Lung microvascular endothelial cell (primary cell): ENCODE measurements around the gene KIAA1549. TPM values are rescaled to one million over a fixed set of nuclear protein-coding genes. Genes with fewer than 3 reads are reported as not detected.
"Not testable (repeated sequence)": the region's sequence is repeated elsewhere in the genome, so short reads cannot be mapped to it uniquely, and the experiment has no call there.

Experiments used
- DNase-seq, 2 donors: peaks; one replicate each; pipeline versions ENCODE4 v3.0.0 to v3.0.0-alpha.2; 2010; ENCODE audit warnings: low read depth in 2 of 2
- total RNA-seq: library from RNA; depleted of rRNA; stranded (reverse); fragments of >200 nt; gene quantifications from 2 replicates; pipeline ENCODE4 v1.2.1, GENCODE V29; 2014

The KIAA1549 gene
- 1.5 and 2.4 TPM in 2 replicates for total RNA-seq

DNA sequence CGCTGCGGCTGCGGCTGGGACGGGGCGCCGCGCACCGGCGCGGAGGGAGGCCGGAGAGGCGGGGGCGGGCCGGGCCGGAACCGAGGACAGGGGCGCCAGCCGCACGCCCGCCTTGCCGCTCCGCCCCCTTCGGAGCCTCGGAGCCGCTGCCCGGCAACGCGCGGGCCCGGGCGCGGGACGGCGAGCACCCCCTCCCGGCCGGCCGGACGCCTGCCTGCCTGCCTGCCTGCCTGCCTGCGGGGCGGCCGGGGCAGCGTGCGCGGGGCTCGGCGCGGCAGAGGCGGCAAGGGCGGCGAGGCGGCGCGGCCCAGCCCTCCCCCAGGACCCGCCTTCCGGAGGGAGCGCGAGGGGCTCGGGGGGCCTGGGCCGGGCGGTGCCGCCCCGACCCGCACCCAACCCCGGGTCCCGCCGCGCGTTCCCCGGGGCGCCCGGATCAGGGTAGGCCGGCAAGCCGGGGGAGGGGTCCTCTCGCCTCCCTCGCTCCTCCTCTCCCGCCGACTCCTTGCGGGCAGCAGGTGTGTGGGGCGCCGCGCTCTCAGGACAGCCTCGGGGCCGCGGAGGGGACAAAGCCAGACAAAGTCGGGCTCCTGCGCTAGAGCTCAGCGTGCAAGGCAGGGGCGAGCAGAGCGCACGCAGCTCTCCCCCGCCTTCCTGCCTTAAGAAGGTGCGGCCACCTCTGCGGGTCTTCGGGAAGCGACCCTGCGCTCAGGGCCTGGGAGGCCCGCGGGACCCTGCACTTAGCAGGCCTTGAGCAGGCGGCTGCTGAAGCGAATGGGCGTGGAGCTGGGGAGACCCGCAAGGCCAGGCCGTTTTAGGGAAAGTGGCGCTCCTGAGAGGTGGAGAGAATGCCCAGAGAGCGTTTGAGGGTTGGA is at the start of gene KIAA1549:
Gene KIAA1549, minus strand, starts transcription at position 58 of the 872 bp plus-strand sequence. CDS start 120 bp downstream, outside the sequence.
- DNase-seq = peak; percentile 73 to 86

DNA sequence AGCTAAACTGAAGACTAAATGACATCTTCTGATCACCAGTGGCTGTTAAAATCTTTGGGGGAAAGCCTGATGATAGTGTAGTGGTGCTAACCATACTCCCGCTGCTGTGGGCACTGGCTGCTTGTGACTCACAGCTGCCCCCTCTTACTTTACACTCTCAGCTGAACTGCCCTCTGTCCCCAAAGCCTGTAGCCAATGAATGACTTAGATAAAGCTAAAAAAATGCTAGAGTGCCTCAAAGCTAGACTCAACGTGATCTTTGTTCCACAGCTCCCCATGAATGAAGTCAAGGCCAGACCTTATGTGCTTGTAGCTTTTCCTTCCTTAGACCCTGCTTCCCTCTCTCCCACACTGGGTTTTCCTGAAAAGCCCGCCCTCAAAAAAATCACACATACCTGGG is 48.2 kb upstream of the KIAA1549 start:
- no peak for DNase-seq

DNA sequence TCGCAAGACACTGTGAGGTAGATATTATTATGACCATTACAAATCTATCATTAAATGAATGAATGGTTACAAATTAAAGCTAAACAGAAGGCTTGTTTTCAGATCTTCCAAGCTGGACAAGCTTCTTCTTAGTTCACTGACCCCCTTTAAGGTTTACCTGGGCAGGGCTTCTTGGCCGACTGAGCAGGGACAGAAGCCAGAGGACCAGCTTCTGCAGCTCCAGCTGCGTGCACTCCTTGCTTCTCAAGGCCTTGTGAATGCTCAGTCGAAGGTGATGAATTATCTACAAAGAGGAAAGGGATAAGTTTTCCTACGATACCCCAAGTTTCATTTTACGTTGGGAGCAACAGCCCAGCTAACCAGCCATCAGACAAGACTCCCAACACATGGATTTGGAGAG is 45.4 kb upstream of the KIAA1549 start:
- DNase-seq = no peak

DNA sequence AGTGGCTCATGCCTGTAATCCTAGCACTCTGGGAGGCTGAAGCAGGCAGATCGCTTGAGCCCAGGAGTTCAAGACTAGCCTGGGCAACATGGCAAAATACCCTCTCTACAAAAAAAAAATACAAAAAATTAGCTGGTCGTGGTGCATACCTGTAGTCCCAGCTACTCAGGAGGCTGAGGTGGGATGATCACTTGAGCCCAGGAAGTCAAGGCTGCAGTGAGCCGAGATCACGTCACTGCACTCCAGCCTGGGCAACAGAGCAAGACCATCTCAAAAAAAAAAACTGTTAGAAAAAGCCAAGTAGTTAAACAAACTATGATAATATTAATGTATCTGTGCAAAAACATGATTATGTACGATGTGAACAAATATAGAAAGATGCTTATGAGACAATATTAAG is 44.7 kb upstream of the KIAA1549 start:
- DNase-seq = not testable (repeated sequence)

DNA sequence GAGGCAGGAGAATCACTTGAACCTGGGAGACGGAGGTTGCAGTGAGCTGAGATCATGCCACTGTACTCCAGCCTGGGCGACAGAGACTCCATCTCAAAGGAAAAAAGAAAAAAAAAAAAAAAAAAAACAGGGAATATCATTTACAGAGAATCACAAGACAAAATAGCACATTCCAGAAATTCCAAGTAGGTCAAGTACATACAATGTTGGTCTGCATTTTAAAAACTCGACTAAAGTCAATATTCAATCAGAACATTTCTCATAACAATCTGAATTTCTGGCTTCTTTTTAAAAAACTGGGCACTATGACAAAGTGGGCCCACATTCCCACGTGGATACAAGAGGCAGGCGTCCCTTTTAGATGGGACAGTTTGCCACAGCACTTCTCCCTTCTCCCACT is 41.9 kb upstream of the KIAA1549 start:
- no peak for DNase-seq

DNA sequence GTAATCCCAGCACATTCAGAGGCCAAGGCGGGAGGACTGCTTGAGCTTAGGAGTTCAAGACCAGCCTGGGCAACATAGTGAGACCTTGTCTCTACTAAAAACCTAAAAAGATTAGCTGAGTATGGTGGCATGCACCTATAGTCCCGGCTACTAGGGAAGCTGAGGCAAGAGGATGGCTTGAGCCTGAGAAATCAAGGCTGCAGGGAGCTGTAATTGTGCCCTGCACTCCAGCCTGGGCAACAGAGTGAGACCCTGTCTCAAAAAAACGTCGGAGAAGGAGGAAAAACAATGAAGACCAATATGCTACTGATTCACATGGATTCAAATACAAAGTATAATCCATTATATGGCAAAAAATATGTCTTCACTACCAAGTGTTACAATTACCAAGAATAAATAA is 41.1 kb upstream of the KIAA1549 start:
- DNase-seq = no peak

DNA sequence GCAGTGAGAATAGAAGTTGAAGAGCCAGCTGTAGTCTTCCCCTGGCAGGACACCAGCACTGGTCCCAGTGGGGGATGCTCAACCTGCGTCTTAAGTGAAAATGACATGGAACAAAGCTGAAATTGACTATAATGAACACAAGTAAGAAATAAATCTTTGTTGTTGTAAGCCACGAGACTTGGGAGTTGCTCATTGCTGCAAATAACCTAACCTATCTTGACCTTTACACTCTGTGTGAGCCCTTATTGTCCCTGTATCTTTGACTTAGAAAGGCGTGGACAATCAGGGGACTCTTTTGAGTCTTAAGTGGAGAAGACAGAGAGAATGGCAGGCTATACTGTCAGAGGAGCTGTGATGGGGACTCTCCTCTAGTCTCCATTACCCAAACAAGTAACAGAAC is 37.7 kb upstream of the KIAA1549 start:
- no peak for DNase-seq

DNA sequence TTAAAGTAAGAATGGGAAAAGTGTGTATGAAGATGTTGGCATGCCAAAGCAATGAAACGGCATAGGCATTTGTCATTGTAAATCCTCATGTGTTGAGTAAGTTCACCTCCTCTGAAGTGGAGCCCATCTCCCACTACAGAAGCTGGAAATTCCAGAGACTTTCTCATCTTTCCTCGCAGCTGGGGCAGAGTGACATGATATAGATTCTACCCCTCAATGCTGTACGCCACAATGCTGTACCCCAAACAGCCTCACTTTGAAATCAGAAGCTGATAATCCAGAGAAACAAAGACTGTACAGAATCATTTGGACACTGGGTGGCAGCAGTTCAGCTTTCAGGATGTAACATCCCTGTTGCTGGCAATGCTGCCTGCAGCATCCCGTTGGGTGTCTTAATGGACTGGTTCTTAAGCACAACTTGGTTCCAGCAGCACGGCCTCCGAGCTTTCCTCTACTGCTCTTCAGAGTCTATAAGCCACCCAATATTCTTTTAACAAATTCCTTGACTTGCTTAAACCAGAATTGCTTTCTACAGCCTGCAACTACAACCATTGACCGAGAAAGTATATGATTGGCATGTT is 35.8 kb upstream of the KIAA1549 start:
- peak; percentile 77 for DNase-seq

DNA sequence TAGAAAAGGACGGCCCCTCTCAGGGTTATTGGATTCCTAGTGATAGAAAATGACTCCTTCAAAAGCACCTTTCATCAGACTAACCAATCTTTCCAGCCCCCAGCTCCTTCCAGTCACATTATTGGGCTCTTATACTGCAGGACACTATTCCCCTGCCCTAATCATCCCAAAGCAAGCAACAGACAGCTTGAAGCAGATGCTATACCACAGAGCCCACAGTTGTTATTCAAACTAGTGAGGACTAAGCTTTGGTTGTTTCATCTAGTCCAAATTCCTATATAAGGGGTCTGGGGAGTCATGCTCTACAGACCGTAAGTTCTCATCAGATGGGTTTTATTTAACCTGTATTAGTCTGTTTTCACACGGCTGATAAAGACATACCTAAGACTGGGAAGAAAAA is 30.2 kb upstream of the KIAA1549 start:
- DNase-seq = no peak

DNA sequence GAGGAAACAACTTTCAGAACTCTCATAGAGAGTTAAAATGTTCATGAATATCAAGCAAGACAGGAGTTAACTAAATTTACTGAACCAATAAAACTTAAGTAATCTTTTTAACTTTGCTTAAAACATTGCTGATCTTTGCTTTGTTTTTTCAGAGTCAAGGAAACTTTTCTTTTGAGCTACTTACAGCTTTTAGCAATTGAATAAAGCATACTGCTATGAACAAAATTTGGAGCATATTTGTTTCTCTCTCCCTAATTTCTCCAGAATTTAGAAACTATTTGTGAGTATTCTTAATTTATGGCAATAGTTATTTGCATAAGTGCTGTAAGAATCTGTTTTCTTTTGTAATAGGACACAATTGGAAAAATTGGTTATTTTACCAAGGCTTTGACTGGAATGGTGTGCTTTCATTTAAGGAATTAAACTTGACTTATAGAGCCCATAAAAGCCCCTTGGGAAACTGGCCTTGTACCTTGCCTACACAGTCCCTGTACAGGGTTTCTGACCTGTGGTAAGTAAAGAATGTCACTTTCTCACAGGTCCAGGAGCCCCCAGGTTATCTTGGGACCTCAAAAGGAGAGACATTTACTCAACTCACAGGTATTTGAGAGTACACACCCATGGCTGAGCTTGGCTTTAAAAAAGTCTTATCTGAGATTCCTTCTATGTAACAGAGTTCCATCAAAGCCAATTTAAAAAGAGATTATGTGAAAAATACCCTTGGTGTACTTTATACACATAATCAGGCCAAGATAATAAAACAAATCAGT is 23.3 kb upstream of the KIAA1549 start:
- DNase-seq = no peak

DNA sequence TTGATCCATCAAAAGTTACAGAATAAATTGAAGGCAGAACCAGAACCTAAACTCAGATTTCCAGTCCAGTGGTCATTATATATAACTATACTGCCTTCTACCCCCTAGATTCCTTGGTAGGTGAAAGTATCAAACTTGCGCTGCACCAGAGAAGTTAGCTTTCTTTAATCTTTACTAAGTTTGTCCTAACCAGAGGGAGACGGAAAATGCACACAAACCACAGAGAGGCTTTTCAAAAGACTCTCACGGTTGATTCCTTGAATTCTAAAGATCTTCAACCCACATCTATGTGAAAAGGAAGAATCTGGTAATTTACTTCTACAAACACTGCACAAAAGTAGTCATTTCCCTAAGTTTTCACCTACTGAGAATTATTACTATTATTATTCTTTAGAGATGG is 18.2 kb upstream of the KIAA1549 start:
- DNase-seq = no peak

DNA sequence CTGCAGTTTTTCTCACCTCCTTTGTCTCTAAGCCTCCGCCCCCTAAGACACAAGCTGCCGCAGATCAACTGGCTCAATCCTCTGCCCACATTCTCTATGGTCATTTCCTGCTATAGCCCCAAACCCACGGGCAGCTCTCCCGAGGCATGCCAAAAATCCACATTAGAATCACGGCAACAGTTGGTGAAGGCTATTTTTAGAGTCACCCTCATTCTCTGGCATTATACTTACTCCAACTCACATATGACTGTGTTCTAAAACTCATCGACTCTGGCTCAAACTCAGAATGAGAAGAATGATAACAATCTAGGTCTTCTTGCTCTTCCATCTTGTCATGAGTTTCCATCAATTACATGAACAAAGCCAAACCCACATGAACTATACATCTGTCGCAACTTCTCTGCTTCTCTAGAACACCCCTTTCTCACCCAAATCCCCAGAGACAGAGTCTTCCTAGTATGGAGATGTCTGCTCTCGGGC is 10.9 kb upstream of the KIAA1549 start:
- no peak for DNase-seq

DNA sequence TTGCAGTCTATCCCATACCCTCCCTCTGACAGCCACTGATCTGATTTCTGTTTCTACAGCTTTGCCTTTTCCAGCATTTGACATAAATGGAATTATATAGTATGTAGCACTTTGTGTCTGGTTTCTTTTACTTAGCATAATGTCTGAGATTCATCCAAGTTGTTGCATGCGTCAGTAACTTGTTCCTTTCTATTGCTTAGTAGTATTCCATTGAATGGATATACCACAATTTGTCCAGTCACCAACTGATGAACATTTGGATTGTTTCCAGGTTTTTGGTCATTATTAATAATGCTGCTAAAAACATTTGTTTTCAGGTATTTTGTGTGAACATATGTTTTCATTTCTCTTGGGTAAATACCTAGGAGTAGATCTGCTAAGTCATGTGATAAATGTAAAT is 6.5 kb upstream of the KIAA1549 start:
- DNase-seq = no peak

DNA sequence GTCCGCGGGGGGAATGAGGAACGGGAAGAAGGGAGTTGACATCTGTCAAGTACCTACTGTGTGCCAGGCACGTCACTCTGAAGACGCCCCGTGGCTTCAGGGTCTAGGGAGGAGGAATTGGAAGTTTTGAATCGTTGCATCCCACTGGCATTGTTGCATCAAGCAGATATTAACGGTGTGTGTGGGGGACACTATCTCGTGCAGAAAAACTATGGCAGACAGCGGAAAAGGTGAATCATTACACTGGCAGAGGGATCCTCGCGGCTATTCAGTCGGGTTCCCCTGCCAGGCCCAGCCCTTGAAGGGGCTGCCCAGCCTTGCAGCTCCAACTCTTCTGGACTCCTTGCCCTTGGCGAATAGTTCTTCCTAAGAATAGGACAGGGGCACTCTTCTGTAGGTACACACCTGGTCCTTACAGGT is 1.0 kb upstream of the KIAA1549 start:
- peak in 1 of 2 donors; percentile 64 for DNase-seq

DNA sequence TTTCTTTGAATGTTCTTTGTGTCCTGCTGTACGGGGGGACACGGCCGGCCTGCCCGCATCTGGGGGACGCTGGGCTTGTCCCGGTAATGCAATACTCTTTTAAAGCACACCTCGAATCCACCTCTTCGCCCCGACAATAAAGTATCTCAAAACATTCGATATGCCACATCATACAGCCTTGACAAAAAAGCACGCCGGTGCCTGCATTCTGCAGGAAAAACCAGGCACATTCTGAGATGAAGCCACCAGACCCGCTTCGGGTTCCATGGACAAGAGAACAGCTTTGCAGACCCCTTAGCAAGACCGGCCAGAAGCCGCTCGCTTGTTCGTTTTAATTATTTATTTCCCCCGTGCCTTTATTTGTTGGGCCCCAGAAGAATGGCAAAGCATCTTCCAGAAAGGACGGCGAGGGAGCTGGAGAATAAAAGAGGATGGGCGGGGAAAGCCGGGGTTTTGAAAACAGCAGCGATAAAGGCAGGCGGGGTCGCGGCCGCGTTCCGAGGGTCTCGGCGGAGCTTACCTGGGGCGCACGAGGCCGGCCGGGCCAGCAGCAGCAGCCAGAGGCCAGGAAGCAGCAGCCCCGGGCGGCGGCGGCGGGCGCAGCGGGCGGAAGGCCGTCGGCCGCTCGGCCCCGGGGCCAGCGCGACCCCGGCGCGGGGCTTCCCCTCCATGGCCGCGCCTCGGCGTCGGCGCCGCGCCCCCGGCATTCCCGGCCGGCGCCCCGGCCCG is 462 bp downstream of the KIAA1549 start:
- DNase-seq = peak in 1 of 2 donors; percentile 36

DNA sequence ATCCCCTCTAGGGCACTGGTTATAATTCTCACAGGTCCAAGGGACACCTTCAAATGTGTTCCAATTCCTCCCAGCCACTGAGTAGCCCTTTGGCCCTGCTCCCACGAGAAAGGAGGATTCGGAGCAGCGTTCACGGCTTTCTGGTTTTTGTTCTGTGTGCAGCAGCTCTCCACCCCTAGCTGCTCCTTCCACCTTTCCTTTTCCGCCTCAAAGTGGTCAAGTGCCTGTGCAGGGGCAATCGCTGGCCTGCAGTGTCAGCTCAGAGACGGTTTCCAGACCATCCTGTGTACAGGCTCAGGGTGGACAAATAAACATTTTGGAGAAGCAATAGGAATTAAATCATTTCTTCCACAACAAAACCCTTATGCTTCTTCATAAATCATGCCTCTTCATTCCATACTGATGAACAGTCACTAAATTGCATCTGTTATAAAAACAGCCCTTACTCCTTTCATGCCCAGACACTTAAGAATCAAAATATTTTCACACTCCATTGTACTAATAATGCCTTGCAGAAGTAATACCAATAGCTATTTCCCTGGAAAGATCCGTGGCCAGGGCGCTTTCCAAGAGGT is 1.1 kb downstream of the KIAA1549 start:
- DNase-seq = no peak

DNA sequence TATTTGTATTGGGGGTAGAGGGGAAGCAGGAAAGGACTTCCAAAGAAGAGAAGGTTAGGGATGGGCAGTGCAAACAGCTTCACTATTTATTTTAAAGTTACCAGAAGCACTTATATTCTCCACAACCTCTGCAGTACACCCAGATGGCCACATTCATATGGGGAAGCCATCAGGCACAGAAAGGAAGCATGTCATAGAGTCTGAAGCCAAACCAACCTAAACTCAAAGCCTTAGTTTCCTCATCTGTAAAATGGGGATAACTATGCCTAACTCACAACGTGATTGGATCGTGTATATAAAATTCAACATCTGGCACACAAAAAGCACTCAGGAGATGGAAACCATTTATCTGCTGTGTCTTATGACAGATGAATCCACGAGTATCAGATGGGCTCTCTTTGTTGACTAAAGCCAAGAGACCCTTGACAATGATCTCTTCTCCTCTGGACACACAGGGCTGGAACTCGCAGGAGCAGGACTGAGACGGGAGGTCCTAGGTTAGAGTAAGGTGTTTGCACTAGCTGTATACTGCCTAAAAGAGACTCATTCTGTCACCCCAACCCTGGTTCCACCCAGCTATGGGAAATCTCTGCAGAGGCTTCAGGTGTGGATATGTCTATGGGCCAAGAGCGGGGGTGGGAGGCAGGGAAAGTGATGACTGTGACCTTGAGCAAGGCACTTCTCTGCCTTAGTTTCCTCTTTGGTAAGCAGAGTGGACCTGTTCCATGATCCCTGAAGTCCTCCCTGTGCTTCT is 1.8 kb downstream of the KIAA1549 start:
- peak in 1 of 2 donors; percentile 39 for DNase-seq

DNA sequence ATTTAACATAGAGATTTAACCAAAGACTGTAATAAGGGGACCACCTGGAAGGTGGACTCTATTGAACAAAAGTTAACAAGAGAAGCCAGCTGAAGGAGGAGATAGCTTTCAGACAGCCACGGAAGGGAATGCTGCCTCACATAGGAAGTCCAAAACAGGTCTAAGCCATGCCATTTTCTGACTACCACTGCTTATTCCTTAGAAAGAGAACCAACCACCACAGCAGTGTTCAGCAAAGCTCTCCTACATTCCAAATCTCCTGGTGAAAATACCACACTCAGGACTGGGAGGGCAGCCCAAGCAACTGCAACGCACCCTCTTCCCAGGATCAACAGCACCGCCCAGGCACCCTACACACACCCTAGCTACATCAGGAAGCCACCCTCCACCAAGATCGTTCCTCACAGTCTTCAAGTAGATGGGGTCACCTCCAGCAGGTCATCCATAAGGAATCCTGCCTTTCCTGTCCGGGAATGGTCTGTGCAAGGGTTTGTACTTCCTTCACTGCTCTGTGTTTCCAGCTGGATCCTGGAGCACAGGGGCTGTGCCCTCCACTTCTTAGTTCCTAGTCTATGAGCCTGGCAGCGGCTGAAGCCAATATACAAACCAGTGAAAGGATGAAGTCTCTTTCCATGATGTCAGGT is 2.5 kb downstream of the KIAA1549 start:
- no peak for DNase-seq

DNA sequence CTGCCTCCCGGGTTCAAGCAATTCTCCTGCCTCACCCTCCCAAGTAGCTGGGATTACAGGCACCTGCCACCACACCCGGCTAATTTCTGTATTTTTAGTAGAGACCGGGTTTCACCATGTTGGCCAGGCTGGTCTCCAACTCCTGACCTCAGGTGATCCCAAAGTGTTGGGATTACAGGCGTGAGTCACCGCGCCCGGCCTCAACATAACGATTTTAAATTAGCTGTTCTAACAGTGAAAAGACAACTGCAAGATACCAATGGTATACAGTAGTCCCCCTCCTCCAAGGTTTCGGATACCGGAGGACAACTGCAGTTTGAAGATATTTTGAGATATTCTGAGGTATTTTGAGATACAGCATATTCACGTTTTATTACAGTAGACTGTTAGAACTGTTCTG is 5.0 kb downstream of the KIAA1549 start:
- not testable (repeated sequence) for DNase-seq
